PC-9 (cell line): ENCODE results near the gene OR2M5. TPM values are rescaled to one million over a fixed set of nuclear protein-coding genes. Genes with fewer than 3 reads are reported as not detected.

Source experiments
- BruUV-seq: library from RNA; stranded (reverse); fragments of 400-500 nt; replicated peaks from 2 replicates; lab custom pipeline; 2021; lab: Mats Ljungman, UMichigan
- CTCF ChIA-PET: fragments of 300-600 bp; sonication (Branson Sonifier 250); formaldehyde crosslinking; loops from one replicate; lab custom pipeline; 2022; ENCODE audit warnings: antibody characterized with exemption; lab: Charles Lee
- POLR2A ChIA-PET: fragments of 300-600 bp; sonication (Branson Sonifier 250); formaldehyde crosslinking; loops from one replicate; lab custom pipeline; 2022; ENCODE audit warnings: antibody characterized with exemption; ENCODE audit not compliant: unreplicated experiment; lab: Charles Lee
- DNase-seq, 2 experiments: peaks; one replicate each; pipeline versions ENCODE4 v3.0.0 to v3.0.0-alpha.2; 2015 to 2022; ENCODE audit warnings: mixed read lengths in 1 of 2
- H2AFZ ChIP-seq: fragments of 200-600 bp; sonication (generic); 2 replicates; pipeline ENCODE4 v1.8.1; 2017; ENCODE audit warnings: antibody characterized with exemption
- H3F3A ChIP-seq: fragments of 200-600 bp; sonication (generic); 2 replicates; pipeline ENCODE4 v1.8.1; 2017; ENCODE audit warnings: antibody characterized with exemption, mild to moderate bottlenecking, low read depth; ENCODE audit not compliant: insufficient read depth
- H3K27ac ChIP-seq: fragments of 200-600 bp; sonication (generic); 2 replicates; pipeline ENCODE4 v1.6.1; 2016; ENCODE audit warnings: mixed run types
- H3K27me3 ChIP-seq: fragments of 200-600 bp; sonication (generic); 2 replicates; pipeline ENCODE4 v1.6.1; 2016; ENCODE audit warnings: low read depth, mixed run types; ENCODE audit not compliant: insufficient read depth
- H3K36me3 ChIP-seq: fragments of 200-600 bp; sonication (generic); 2 replicates; pipeline ENCODE4 v1.6.1; 2016; ENCODE audit warnings: low read depth, mixed run types
- H3K4me1 ChIP-seq: fragments of 200-600 bp; sonication (generic); replicated peaks from 2 replicates; pipeline ENCODE4 v1.6.1; 2016; ENCODE audit warnings: mixed run types; ENCODE audit not compliant: insufficient read depth
- H3K4me2 ChIP-seq: fragments of 200-600 bp; sonication (generic); 2 replicates; pipeline ENCODE4 v1.6.1; 2017; ENCODE audit warnings: mixed run types
- H3K4me3 ChIP-seq: fragments of 200-600 bp; sonication (generic); 2 replicates; pipeline ENCODE4 v1.6.1; 2016; ENCODE audit warnings: mixed run types
- H3K79me2 ChIP-seq: fragments of 200-600 bp; sonication (generic); 2 replicates; pipeline ENCODE4 v1.6.1; 2017; ENCODE audit warnings: low read depth, mixed run types
- H3K9me2 ChIP-seq: fragments of 200-600 bp; sonication (generic); 2 replicates; pipeline ENCODE4 v1.8.1; 2017; ENCODE audit warnings: mild to moderate bottlenecking; ENCODE audit not compliant: insufficient read depth
- H3K9me3 ChIP-seq: fragments of 200-600 bp; sonication (generic); 2 replicates; pipeline ENCODE4 v1.8.1; 2016; ENCODE audit warnings: low read depth; ENCODE audit not compliant: insufficient read depth
- H4K20me1 ChIP-seq: fragments of 200-600 bp; sonication (generic); 2 replicates; pipeline ENCODE4 v1.8.1; 2017; ENCODE audit not compliant: insufficient read depth
- CTCF ChIP-seq: fragments of 200-600 bp; sonication (generic); conservative IDR thresholded peaks from 2 replicates; pipeline ENCODE4 v1.6.1; 2017; ENCODE audit warnings: mixed run types, antibody characterized with exemption, mild to moderate bottlenecking, moderate library complexity
- EZH2 ChIP-seq: fragments of 200-600 bp; sonication (generic); IDR thresholded peaks from 2 replicates; pipeline ENCODE4 v1.8.0; 2017; ENCODE audit warnings: antibody characterized with exemption, low read depth
- intact Hi-C: fragments of 100-400 bp; cut with micrococcal nuclease; formaldehyde crosslinking; loops from one replicate; pipeline ENCODE4 v1.10.0; 2022; ENCODE audit not compliant: unreplicated experiment
- total RNA-seq: library from RNA; stranded (reverse); gene quantifications from 2 replicates; pipeline ENCODE4 v1.2.3, GENCODE V29; 2021

Gene OR2M5
- total RNA-seq, 1 experiment from 2014 or later = not detected

GRCh38 chr1:248136811-248137210 is 8.1 kb upstream of the OR2M5 start:
- Histone ChIP-seq H4K20me1 (no peaks in the 10 kb centered on the region), H3K79me2 (no peaks in the 10 kb centered on the region), H3K9me2 (no peaks in the 10 kb centered on the region), H3F3A (no peaks in the 10 kb centered on the region), H3K4me2 (no peak overlapping the region), H3K36me3 (no peaks in the 10 kb centered on the region), H3K4me3 (no peak overlapping the region), H2AFZ (no peak overlapping the region), H3K27me3 (no peaks in the 10 kb centered on the region), H3K4me1 (no peaks in the 10 kb centered on the region), H3K9me3 (no peaks in the 10 kb centered on the region), H3K27ac (no peak overlapping the region)
- intact Hi-C loops = no loop called here
- no peak for TF ChIP-seq EZH2
- TF ChIP-seq CTCF = no peak
- CTCF ChIA-PET = no interaction called here
- POLR2A ChIA-PET = no interaction called here
- BruUV-seq = no TSS peak
- no peak for DNase-seq

DNA sequence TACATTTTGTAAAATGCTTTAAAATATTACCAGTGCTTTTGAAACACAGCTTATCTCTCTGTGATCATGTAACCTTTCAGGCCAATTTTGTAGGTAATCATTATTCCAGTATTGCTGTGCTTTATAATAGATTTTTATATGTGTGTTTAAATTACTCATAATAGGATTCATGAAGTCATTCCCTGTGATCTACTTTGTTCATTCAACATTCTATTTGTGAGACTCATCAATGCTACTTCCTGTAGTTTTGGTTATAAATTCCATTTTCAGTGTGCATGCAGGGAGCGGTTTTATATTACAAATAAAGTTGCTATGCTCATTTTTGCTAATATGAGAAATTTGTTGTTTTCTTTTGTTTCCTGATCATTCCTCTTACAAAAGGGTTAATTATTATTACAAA is 4.1 kb upstream of the OR2M5 start:
- DNase-seq = no peak
- BruUV-seq = no TSS peak
- no peaks in the 10 kb centered on the region for H3K9me2 ChIP-seq
- H3K4me1 ChIP-seq = no peaks in the 10 kb centered on the region
- H3K4me3 ChIP-seq = no peak overlapping the region
- intact Hi-C loops = no loop called here
- TF ChIP-seq CTCF = no peak
- no peak for TF ChIP-seq EZH2
- H3K27me3 ChIP-seq = no peaks in the 10 kb centered on the region
- H3K27ac ChIP-seq = no peak overlapping the region
- H3K4me2 ChIP-seq = no peak overlapping the region
- H3K36me3 ChIP-seq = no peaks in the 10 kb centered on the region
- CTCF ChIA-PET = no interaction called here
- POLR2A ChIA-PET = no interaction called here
- no peak overlapping the region for H2AFZ ChIP-seq
- H3K79me2 ChIP-seq = no peaks in the 10 kb centered on the region
- no peaks in the 10 kb centered on the region for H3K9me3 ChIP-seq
- H4K20me1 ChIP-seq = no peaks in the 10 kb centered on the region
- no peaks in the 10 kb centered on the region for H3F3A ChIP-seq

DNA sequence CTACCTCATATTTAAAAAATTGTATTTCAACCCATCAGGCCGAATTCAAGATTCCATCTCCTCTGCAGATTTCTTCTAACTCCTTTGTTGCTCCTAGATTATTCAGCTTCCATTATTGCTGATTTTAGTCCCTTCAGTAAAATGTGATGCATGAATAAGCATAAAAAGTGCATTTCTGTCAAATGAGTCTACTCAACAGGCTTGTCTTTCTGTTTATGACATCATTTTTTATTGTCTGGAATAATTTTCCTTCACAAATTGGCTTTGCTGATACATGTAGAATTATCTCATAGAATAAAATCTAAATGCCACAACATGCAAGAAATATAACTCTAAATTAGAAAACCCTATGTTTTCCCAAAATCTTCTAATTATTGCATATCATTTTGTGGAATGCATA is 1.6 kb upstream of the OR2M5 start:
- no peak for DNase-seq
- H3K4me3 ChIP-seq = no peak overlapping the region
- no peaks in the 10 kb centered on the region for H3K27me3 ChIP-seq
- TF ChIP-seq EZH2 (no peak), CTCF (no peak)
- no peaks in the 10 kb centered on the region for H3K36me3 ChIP-seq
- H3K79me2 ChIP-seq = no peaks in the 10 kb centered on the region
- H3K27ac ChIP-seq = no peak overlapping the region
- H4K20me1 ChIP-seq = no peaks in the 10 kb centered on the region
- no peaks in the 10 kb centered on the region for H3K9me3 ChIP-seq
- POLR2A ChIA-PET = no interaction called here
- CTCF ChIA-PET = no interaction called here
- H3K4me2 ChIP-seq = no peak overlapping the region
- H3K9me2 ChIP-seq = no peaks in the 10 kb centered on the region
- intact Hi-C loops = no loop called here
- BruUV-seq = no TSS peak
- H3K4me1 ChIP-seq = no peaks in the 10 kb centered on the region
- no peaks in the 10 kb centered on the region for H3F3A ChIP-seq
- no peak overlapping the region for H2AFZ ChIP-seq
